Keratinocyte (primary cell): ENCODE measurements around the gene CHRNA7. TPM values are rescaled to one million over a fixed set of nuclear protein-coding genes. Genes with fewer than 3 reads are reported as not detected.

Source experiments
- DNase-seq: peaks from one replicate; pipeline ENCODE4 v3.0.0-alpha.2; 2011; ENCODE audit warnings: low read depth, missing footprints, low spot score
- FAIRE-seq: peaks from 2 replicates; lab custom pipeline; 2011; peaks lifted over from hg19 to GRCh38; lab: Jason Lieb, UNC
- H2AFZ ChIP-seq: 2 replicates; pipeline ENCODE4 v1.6.0; 2012; ENCODE audit warnings: low read length, control low read depth, inconsistent platforms; ENCODE audit not compliant: control insufficient read depth
- H3K27ac ChIP-seq: 2 replicates; pipeline ENCODE4 v1.5.1; 2011; ENCODE audit warnings: low read length; ENCODE audit not compliant: control insufficient read depth, insufficient read depth
- H3K27me3 ChIP-seq: 3 replicates; pipeline ENCODE4 v1.6.0; 2011; ENCODE audit warnings: low read length; ENCODE audit not compliant: control insufficient read depth, insufficient read depth; ENCODE audit errors: extremely low read depth
- H3K36me3 ChIP-seq, 2 experiments: 2 replicates in 1 of 2; 3 replicates in 1 of 2; pipeline ENCODE4 v1.5.1; 2011; ENCODE audit warnings: low read length in 2 of 2, mild to moderate bottlenecking in 1 of 2; ENCODE audit not compliant: control insufficient read depth in 2 of 2, insufficient read depth in 2 of 2; ENCODE audit errors: extremely low read depth in 1 of 2
- H3K4me1 ChIP-seq: 3 replicates; pipeline ENCODE4 v1.5.1; 2011; ENCODE audit warnings: low read length; ENCODE audit not compliant: control insufficient read depth, insufficient read depth; ENCODE audit errors: extremely low read depth
- H3K4me2 ChIP-seq: 3 replicates; pipeline ENCODE4 v1.6.0; 2011; ENCODE audit warnings: low read depth, low read length; ENCODE audit not compliant: control insufficient read depth, insufficient read depth; ENCODE audit errors: extremely low read depth
- H3K4me3 ChIP-seq, 3 experiments: fragments of 200-600 bp in 1 of 3; sonication (generic) in 1 of 3; 2 replicates in 2 of 3; 3 replicates in 1 of 3; pipeline ENCODE4 v1.5.1; 2011 to 2016; ENCODE audit warnings: low read length in 3 of 3, mild to moderate bottlenecking in 3 of 3, control low read depth in 2 of 3, inconsistent platforms in 1 of 3, low read depth in 1 of 3, mixed read lengths in 1 of 3, mixed run types in 1 of 3, moderate library complexity in 1 of 3; ENCODE audit not compliant: control insufficient read depth in 2 of 3, insufficient read depth in 2 of 3; ENCODE audit errors: extremely low read depth in 1 of 3
- H3K79me2 ChIP-seq: 2 replicates; pipeline ENCODE4 v1.6.0; 2012; ENCODE audit warnings: low read length; ENCODE audit not compliant: control insufficient read depth, insufficient read depth
- H3K9ac ChIP-seq: 3 replicates; pipeline ENCODE4 v1.6.0; 2011; ENCODE audit warnings: low read length; ENCODE audit not compliant: control insufficient read depth, insufficient read depth; ENCODE audit errors: extremely low read depth
- H3K9me1 ChIP-seq: 3 replicates; pipeline ENCODE4 v1.6.0; 2011; ENCODE audit warnings: low read length; ENCODE audit not compliant: control insufficient read depth, insufficient read depth; ENCODE audit errors: extremely low read depth
- H3K9me3 ChIP-seq: 2 replicates; pipeline ENCODE4 v1.5.1; 2012; ENCODE audit warnings: low read depth, low read length; ENCODE audit not compliant: control insufficient read depth
- H4K20me1 ChIP-seq: 3 replicates; pipeline ENCODE4 v1.6.0; 2011; ENCODE audit warnings: low read length; ENCODE audit not compliant: control insufficient read depth, insufficient read depth; ENCODE audit errors: extremely low read depth
- EZH2 ChIP-seq: IDR thresholded peaks from one replicate; pipeline ENCODE4 v1.6.1; 2012; ENCODE audit warnings: inconsistent platforms, mild to moderate bottlenecking, low read length, moderate library complexity
- dilution Hi-C: fragments of 300-500 bp; cut with MboI; formaldehyde crosslinking; loops from one replicate; pipeline ENCODE4 v1.7.0; 2020; ENCODE audit warnings: low sequenced_read_pairs; ENCODE audit not compliant: extremely low pct_ligation_motif_present
- polyA plus RNA-seq, 5 experiments: library from polyadenylated mRNA; depleted of rRNA in 3 of 5; stranded (reverse) in 3 of 5; stranded (forward) in 1 of 5; unstranded in 1 of 5; fragments of >200 nt; gene quantifications; 1 replicate in 1 of 5; 2 replicates in 3 of 5; 3 replicates in 1 of 5; pipeline versions ENCODE4 v1.2.1 to v1.2.3, GENCODE V29; 2011 to 2012; ENCODE audit warnings: missing spikeins in 2 of 5, low read depth in 1 of 5, low replicate concordance in 1 of 5
- TF ChIP-seq, protein P1 (sequence below), 3 experiments: IDR thresholded peaks in 1 of 3; conservative IDR thresholded peaks in 1 of 3; optimal IDR thresholded peaks in 1 of 3; 2 replicates in 2 of 3; 3 replicates in 1 of 3; pipeline versions ENCODE3 to v1.5.1; 2011; ENCODE audit warnings: low read length in 3 of 3, mild to moderate bottlenecking in 3 of 3, moderate library complexity in 2 of 3, control low read depth in 1 of 3, inconsistent platforms in 1 of 3; ENCODE audit not compliant: insufficient read depth in 2 of 3; ENCODE audit errors: extremely low read depth in 1 of 3

The CHRNA7 gene
- polyA plus RNA-seq, 1 donor (not counting 4 experiments of a cell fraction or from before 2014, with no cell fraction given): 0.93 TPM

DNA sequence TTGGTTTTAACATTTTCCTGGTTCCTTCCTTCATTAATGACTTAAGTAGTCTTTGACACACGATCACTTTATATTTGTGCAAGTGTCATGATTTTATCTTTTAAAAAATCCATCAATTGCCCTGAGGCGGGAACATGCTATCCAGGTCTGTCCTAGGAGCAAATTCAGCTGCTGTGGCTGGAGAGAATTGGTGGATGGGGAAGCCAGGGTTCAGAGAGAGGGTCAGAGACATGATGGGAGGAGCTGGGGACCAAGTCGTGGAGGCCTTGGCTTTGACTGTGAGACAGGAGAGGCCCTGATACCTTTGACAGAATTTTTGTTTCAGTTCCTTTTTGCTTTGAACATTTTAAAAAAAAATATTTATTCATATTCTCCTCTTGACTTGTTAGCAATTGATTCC, 89.0 kb downstream of the CHRNA7 start:
- Histone ChIP-seq H3K9ac (no peak overlapping the region), H3K9me1 (no peaks in the 10 kb centered on the region), H3K4me3 (no peak overlapping the region), H3K36me3 (no peaks in the 10 kb centered on the region), H3K4me2 (no peak overlapping the region), H3K9me3 (no peaks in the 10 kb centered on the region), H3K27me3 (no peaks in the 10 kb centered on the region), H3K27ac (no peak overlapping the region), H4K20me1 (no peaks in the 10 kb centered on the region), H2AFZ (no peak overlapping the region), H3K79me2 (no peaks in the 10 kb centered on the region), H3K4me1 (no peaks in the 10 kb centered on the region)
- FAIRE-seq: no peak
- dilution Hi-C loops: no loop called here
- no peak for DNase-seq
- TF ChIP-seq, protein P1, sequence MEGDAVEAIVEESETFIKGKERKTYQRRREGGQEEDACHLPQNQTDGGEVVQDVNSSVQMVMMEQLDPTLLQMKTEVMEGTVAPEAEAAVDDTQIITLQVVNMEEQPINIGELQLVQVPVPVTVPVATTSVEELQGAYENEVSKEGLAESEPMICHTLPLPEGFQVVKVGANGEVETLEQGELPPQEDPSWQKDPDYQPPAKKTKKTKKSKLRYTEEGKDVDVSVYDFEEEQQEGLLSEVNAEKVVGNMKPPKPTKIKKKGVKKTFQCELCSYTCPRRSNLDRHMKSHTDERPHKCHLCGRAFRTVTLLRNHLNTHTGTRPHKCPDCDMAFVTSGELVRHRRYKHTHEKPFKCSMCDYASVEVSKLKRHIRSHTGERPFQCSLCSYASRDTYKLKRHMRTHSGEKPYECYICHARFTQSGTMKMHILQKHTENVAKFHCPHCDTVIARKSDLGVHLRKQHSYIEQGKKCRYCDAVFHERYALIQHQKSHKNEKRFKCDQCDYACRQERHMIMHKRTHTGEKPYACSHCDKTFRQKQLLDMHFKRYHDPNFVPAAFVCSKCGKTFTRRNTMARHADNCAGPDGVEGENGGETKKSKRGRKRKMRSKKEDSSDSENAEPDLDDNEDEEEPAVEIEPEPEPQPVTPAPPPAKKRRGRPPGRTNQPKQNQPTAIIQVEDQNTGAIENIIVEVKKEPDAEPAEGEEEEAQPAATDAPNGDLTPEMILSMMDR (optimal IDR thresholded peaks at IDR 0.05 in 1 of 3, IDR thresholded peaks at IDR 0.05 in 1 of 3, conservative IDR thresholded peaks at IDR 0.05 in 1 of 3; ENCODE audit: extremely low read depth in 1 of 3, insufficient read depth in 2 of 3, low read length in 3 of 3): no peak
- no peak for TF ChIP-seq EZH2

DNA sequence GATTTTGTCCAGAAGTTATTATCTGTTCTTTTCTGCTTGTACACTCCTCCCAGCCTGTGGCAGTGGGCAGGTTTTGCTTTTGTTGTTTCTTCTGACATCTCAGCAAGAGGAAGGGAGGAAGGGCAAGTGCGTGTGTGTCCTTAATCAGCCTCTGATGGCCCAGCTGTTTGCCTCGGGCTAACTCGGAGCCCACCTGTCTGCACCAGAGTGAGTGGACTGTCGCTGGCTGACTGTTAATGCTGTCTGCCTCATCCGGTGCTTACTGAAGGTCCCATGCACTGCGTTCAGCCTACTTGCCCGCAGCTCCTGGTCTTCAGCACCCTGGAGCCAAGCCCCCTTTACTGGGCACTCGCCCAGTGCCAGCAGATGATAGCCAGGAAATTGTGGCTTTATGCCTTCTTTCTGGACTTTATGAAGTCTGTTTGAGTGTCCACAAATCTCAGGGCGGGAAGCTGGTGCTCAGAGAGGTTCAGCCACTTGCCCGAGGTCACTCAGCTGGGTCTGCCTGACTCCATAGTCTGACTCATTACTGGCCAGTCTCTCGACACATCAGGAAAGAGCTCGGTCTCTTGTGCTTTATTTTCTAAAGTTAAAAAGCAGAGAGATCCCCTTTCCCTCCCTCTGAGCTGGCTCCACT, 89.5 kb downstream of the CHRNA7 start:
- H3K36me3 ChIP-seq: no peaks in the 10 kb centered on the region
- H4K20me1 ChIP-seq: no peaks in the 10 kb centered on the region
- no peak overlapping the region for H3K4me2 ChIP-seq
- H3K4me3 ChIP-seq: no peak overlapping the region
- no peaks in the 10 kb centered on the region for H3K27me3 ChIP-seq
- no peak for FAIRE-seq
- dilution Hi-C loops: no loop called here
- H3K79me2 ChIP-seq: no peaks in the 10 kb centered on the region
- H3K9me3 ChIP-seq: no peaks in the 10 kb centered on the region
- no peaks in the 10 kb centered on the region for H3K9me1 ChIP-seq
- no peak overlapping the region for H3K9ac ChIP-seq
- H3K27ac ChIP-seq: no peak overlapping the region
- no peak overlapping the region for H2AFZ ChIP-seq
- DNase-seq: no peak
- no peaks in the 10 kb centered on the region for H3K4me1 ChIP-seq
- TF ChIP-seq, protein P1 (optimal IDR thresholded peaks at IDR 0.05 in 1 of 3, IDR thresholded peaks at IDR 0.05 in 1 of 3, conservative IDR thresholded peaks at IDR 0.05 in 1 of 3; ENCODE audit: extremely low read depth in 1 of 3, insufficient read depth in 2 of 3, low read length in 3 of 3): no peak
- no peak for TF ChIP-seq EZH2
